Endothelial cell of umbilical vein (primary cell): Measurements from ENCODE around the gene IRF2BPL. TPM values are rescaled to one million over a fixed set of nuclear protein-coding genes. Genes with fewer than 3 reads are reported as not detected.

Experiments
- BruUV-seq: library from RNA; stranded (reverse); fragments of 400-500 nt; replicated peaks from 2 replicates; lab custom pipeline; 2021; lab: Mats Ljungman, UMichigan
- CTCF ChIA-PET: fragments of 300-600, 350-600 bp; sonication (Branson Sonifier 250); formaldehyde crosslinking; loops from one replicate; lab custom pipeline; 2021; ENCODE audit warnings: antibody characterized with exemption, inconsistent platforms; lab: Charles Lee
- POLR2A ChIA-PET: fragments of 300-600, 350-600 bp; sonication (Branson Sonifier 250); formaldehyde crosslinking; loops from one replicate; lab custom pipeline; 2021; ENCODE audit warnings: antibody characterized with exemption, inconsistent platforms; lab: Charles Lee
- DNase-seq: peaks from one replicate; pipeline ENCODE4 v3.0.0-alpha.2; 2011; ENCODE audit warnings: low read depth, low spot score
- FAIRE-seq: peaks from 2 replicates; lab custom pipeline; 2011; peaks lifted over from hg19 to GRCh38; lab: Jason Lieb, UNC
- H2AFZ ChIP-seq: 2 replicates; pipeline ENCODE4 v1.6.0; 2012; ENCODE audit warnings: low read depth, low read length, control low read depth, inconsistent platforms
- H3K27ac ChIP-seq: 2 replicates; pipeline ENCODE4 v1.5.1; 2011; ENCODE audit warnings: low read depth, mild to moderate bottlenecking, control low read depth, low read length, moderate library complexity; ENCODE audit not compliant: insufficient read depth
- H3K27me3 ChIP-seq, 2 experiments: 2 replicates each; pipeline versions ENCODE4 v1.6.0 to v1.6.1; 2011; ENCODE audit warnings: low read length in 2 of 2, mixed read lengths in 1 of 2; ENCODE audit not compliant: control insufficient read depth in 2 of 2, insufficient read depth in 2 of 2
- H3K36me3 ChIP-seq, 2 experiments: 2 replicates in 1 of 2; 3 replicates in 1 of 2; pipeline ENCODE4 v1.5.1; 2011; ENCODE audit warnings: low read length in 2 of 2, mild to moderate bottlenecking in 1 of 2, moderate library complexity in 1 of 2; ENCODE audit not compliant: control insufficient read depth in 2 of 2, insufficient read depth in 2 of 2; ENCODE audit errors: extremely low read depth in 1 of 2
- H3K4me1 ChIP-seq: 3 replicates; pipeline ENCODE4 v1.5.1; 2011; ENCODE audit warnings: mild to moderate bottlenecking, low read length; ENCODE audit not compliant: control insufficient read depth, insufficient read depth; ENCODE audit errors: extremely low read depth
- H3K4me2 ChIP-seq: 2 replicates; pipeline ENCODE4 v1.6.1; 2011; ENCODE audit warnings: low read length, control low read depth, mixed read lengths; ENCODE audit not compliant: insufficient read depth
- H3K4me3 ChIP-seq, 3 experiments: fragments of 200-600 bp in 1 of 3; sonication (generic), shearing (Covaris generic) in 1 of 3; replicated peaks in 1 of 3; 2 replicates each; pipeline ENCODE4 v1.5.1; 2011 to 2016; ENCODE audit warnings: control low read depth in 3 of 3, low read length in 3 of 3, mild to moderate bottlenecking in 2 of 3, inconsistent platforms in 1 of 3, low read depth in 1 of 3, moderate library complexity in 1 of 3; ENCODE audit not compliant: insufficient read depth in 1 of 3
- H3K79me2 ChIP-seq: 2 replicates; pipeline ENCODE4 v1.6.0; 2012; ENCODE audit warnings: low read length, inconsistent platforms; ENCODE audit not compliant: control insufficient read depth, insufficient read depth
- H3K9ac ChIP-seq: replicated peaks from 2 replicates; pipeline ENCODE3; 2011; ENCODE audit warnings: low read length, control low read depth; ENCODE audit not compliant: insufficient read depth; ENCODE audit errors: extremely low read depth
- H3K9me1 ChIP-seq: replicated peaks from 3 replicates; pipeline ENCODE4 v1.6.0; 2011; ENCODE audit warnings: mild to moderate bottlenecking, low read length; ENCODE audit not compliant: control insufficient read depth, insufficient read depth; ENCODE audit errors: extremely low read depth
- H3K9me3 ChIP-seq: replicated peaks from 2 replicates; pipeline ENCODE4 v1.5.1; 2012; ENCODE audit warnings: low read length, inconsistent platforms; ENCODE audit not compliant: control insufficient read depth, insufficient read depth
- H4K20me1 ChIP-seq: replicated peaks from 2 replicates; pipeline ENCODE3; 2011; ENCODE audit warnings: mild to moderate bottlenecking, low read length; ENCODE audit not compliant: control insufficient read depth, insufficient read depth; ENCODE audit errors: extremely low read depth
- CTCF ChIP-seq, 2 donors: IDR thresholded peaks; 1 replicate in 1 of 2; 2 replicates in 1 of 2; pipeline ENCODE4 v1.5.1; 2011; ENCODE audit warnings: low read length in 2 of 2, mild to moderate bottlenecking in 2 of 2, moderate library complexity in 2 of 2, control low read depth in 1 of 2, inconsistent platforms in 1 of 2, low read depth in 1 of 2; ENCODE audit not compliant: insufficient read depth in 1 of 2; ENCODE audit errors: extremely low read depth in 1 of 2
- EZH2 ChIP-seq: IDR thresholded peaks from 2 replicates; pipeline ENCODE4 v1.6.1; 2012; ENCODE audit warnings: borderline replicate concordance, low read depth, mild to moderate bottlenecking, moderate library complexity, low read length, inconsistent platforms; ENCODE audit not compliant: severe bottlenecking
- FOS ChIP-seq: IDR thresholded peaks from 2 replicates; pipeline ENCODE4 v1.6.1; 2011; ENCODE audit warnings: mild to moderate bottlenecking, low read length, moderate library complexity, borderline replicate concordance; ENCODE audit not compliant: insufficient read depth
- GATA2 ChIP-seq: IDR thresholded peaks from 2 replicates; pipeline ENCODE4 v1.7.0; 2011; ENCODE audit warnings: low read depth, mild to moderate bottlenecking, moderate library complexity, mixed read lengths, low read length; ENCODE audit not compliant: insufficient read length, insufficient read depth
- JUN ChIP-seq: IDR thresholded peaks from 2 replicates; pipeline ENCODE4 v1.6.1; 2011; ENCODE audit warnings: borderline replicate concordance, low read depth; ENCODE audit not compliant: insufficient read length, insufficient read depth
- MAX ChIP-seq: IDR thresholded peaks from 2 replicates; pipeline ENCODE4 v1.6.1; 2011; ENCODE audit not compliant: insufficient read depth, insufficient read length
- MYC ChIP-seq: IDR thresholded peaks from one replicate; pipeline ENCODE4 v1.6.1; 2011; ENCODE audit warnings: mild to moderate bottlenecking, low read depth, low read length
- POLR2A ChIP-seq: IDR thresholded peaks from 2 replicates; pipeline ENCODE4 v1.6.1; 2012; ENCODE audit warnings: low read depth, mild to moderate bottlenecking, control low read depth, low read length
- POLR2AphosphoS5 ChIP-seq: IDR thresholded peaks from 2 replicates; pipeline ENCODE4 v1.6.1; 2012; ENCODE audit warnings: low read depth, mild to moderate bottlenecking, control low read depth, low read length, moderate library complexity; ENCODE audit not compliant: insufficient read depth
- dilution Hi-C: fragments of 300-500 bp; cut with MboI; formaldehyde crosslinking; loops from one replicate; pipeline ENCODE4 v1.15.0; 2019; ENCODE audit warnings: low sequenced_read_pairs; ENCODE audit not compliant: extremely low pct_ligation_motif_present
- intact Hi-C: fragments of 100-400 bp; cut with micrococcal nuclease; formaldehyde crosslinking; loops from one replicate; pipeline ENCODE4 v1.10.0; 2022
- polyA plus RNA-seq, 4 experiments: library from polyadenylated mRNA; depleted of rRNA in 3 of 4; stranded (reverse) in 3 of 4; unstranded in 1 of 4; fragments of >200 nt; gene quantifications; 2 replicates each; pipeline versions ENCODE4 v1.2.1 to v1.2.3, GENCODE V29; 2011 to 2012; ENCODE audit warnings: missing spikeins in 1 of 4
- total RNA-seq: library from RNA; stranded (reverse); gene quantifications from 2 replicates; pipeline ENCODE4 v1.2.3, GENCODE V29; 2021

The IRF2BPL gene
- total and polyA plus RNA-seq, 2 donors (not counting 3 experiments of a cell fraction or from before 2014, with no cell fraction given): 9.3 to 23.3 TPM

GRCh38 chr14:77000340-77001270 is 27.9 kb downstream of the IRF2BPL start:
- Histone ChIP-seq H4K20me1 (no peaks in the 10 kb centered on the region), H3K27ac (peak overlapping the region; percentile 8), H3K4me1 (peaks cover 3% of the 10 kb centered on the region), H3K9me3 (no peaks in the 10 kb centered on the region), H3K79me2 (no peaks in the 10 kb centered on the region), H3K36me3 (no peaks in the 10 kb centered on the region), H3K9me1 (no peaks in the 10 kb centered on the region), H3K27me3 (no peaks in the 10 kb centered on the region), H3K4me3 (no peak overlapping the region), H3K9ac (peak overlapping the region; percentile 19), H3K4me2 (no peak overlapping the region), H2AFZ (peak overlapping the region; percentile 69)
- TF ChIP-seq MYC (no peak), POLR2A (no peak), EZH2 (no peak), POLR2AphosphoS5 (no peak), MAX (no peak), GATA2 (no peak), CTCF (IDR thresholded peaks at IDR 0.05; ENCODE audit: extremely low read depth in 1 of 2, insufficient read depth in 1 of 2, low read depth in 1 of 2, low read length in 2 of 2) (no peak), FOS (no peak), JUN (no peak)
- BruUV-seq: no TSS peak
- POLR2A ChIA-PET: no interaction called here
- CTCF ChIA-PET: interaction anchor here (0.9 to 2.7 kb wide), 3 partner anchors 39 to 82 kb away, joined by 3 to 8 read pairs (median 4); no protein-coding TSS in a partner anchor
- DNase-seq: peak; percentile 67
- intact Hi-C loops (loop anchor here (2.0 kb wide), 1 partner anchor 44 kb away; no protein-coding TSS in a partner anchor), dilution Hi-C loops (no loop called here)
- peak; percentile 57 for FAIRE-seq
